SKM-1 treated with dmso at 0.1 percent for 144 hours (cell line): Measurements from ENCODE around the gene NBPF19.
"Not testable (repeated sequence)": the region's sequence is repeated elsewhere in the genome, so short reads cannot be mapped to it uniquely, and the experiment has no call there.

ENCODE experiments used
- DNase-seq: peaks from one replicate; lab custom pipeline; 2025; ENCODE audit not compliant: unreplicated experiment; lab: John Stamatoyannopoulos, UW

NBPF19 gene

GRCh38 chr1:149474745-149475144, at the start of gene NBPF19:
TSS of gene NBPF19 (plus strand) at chr1:149475045. CDS start at chr1:149475933, 888 bp downstream.
- DNase-seq = not testable (repeated sequence)

GRCh38 chr1:149428317-149428716, 46.5 kb upstream of the NBPF19 start:
- not testable (repeated sequence) for DNase-seq

GRCh38 chr1:149445451-149445850, 29.4 kb upstream of the NBPF19 start:
- DNase-seq = peak; percentile 18

DNA sequence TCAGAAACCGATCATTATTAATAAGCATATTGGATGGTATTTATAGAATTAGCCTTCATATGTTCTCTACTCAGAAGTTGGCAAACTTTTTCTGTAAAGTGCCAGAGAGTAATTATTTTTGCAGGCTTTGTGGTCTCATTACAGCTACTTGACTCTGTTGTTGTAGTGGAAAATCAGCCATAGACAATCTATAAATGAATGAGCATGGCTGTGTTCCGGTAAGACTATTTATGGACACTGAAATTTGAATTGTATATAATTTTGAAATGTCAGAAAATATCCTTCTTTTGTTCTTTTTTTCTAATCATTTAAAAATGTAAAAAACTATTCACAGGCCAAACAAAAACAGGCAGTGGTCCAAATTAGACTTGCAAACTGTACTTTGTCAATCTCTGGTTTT, 22.6 kb upstream of the NBPF19 start:
- DNase-seq = not testable (repeated sequence)

DNA sequence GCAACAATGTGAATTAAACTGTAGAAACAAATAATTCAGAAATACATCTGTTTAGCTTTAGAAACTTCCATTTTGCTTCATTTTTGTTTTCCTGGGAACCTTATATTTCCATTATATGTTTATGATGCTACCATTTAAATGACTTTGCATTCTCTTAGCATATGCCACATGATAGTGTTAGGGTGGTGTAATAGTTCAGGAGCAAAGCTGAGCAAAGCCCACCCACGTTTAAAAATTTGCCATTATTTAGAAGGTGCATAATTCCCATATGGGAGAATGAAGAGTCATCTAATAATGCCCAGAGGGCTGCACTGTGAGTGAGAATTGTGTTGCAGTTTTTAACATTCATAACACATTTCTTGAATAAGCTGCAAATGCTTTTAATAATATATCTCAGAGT, 22.2 kb upstream of the NBPF19 start:
- DNase-seq = not testable (repeated sequence)

- DNase-seq = not testable (repeated sequence)
Measured at GRCh38 chr1:149558350-149558825, 83.5 kb downstream of the NBPF19 start.

- DNase-seq = not testable (repeated sequence)
Measured at GRCh38 chr1:149561806-149562205, 87.0 kb downstream of the NBPF19 start.

DNA sequence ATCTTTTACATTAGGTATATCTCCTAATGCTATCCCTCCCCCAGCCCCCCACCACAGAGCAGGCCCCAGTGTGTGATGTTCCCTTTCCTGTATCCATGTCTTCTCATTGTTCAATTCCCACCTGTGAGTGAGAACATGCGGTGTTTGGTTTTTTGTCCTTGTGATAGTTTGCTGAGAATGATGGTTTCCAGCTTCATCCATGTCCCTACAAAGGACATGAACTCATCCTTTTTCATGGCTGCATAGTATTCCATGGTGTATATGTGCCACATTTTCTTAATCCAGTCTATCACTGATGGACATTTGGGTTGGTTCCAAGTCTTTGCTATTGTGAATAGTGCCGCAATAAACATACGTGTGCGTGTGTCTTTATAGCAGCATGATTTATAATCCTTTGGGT, 90.6 kb downstream of the NBPF19 start:
- DNase-seq = not testable (repeated sequence)

- DNase-seq = not testable (repeated sequence)
Measured at GRCh38 chr1:149572763-149573162, 97.9 kb downstream of the NBPF19 start.

- DNase-seq = peak; percentile 66
Measured at GRCh38 chr1:149585592-149585991, 110.7 kb downstream of the NBPF19 start.
